GM12891 (cell line): ENCODE data around the gene SMIM27.

Source experiments
- DNase-seq: peaks from one replicate; pipeline ENCODE4 v3.0.0; 2011; ENCODE audit warnings: low spot score; ENCODE audit not compliant: insufficient read length
- FAIRE-seq: peaks from 2 replicates; lab custom pipeline; 2011; peaks lifted over from hg19 to GRCh38; lab: Jason Lieb, UNC
- PAX5 ChIP-seq: IDR thresholded peaks from 2 replicates; pipeline ENCODE4 v1.6.1; 2011; ENCODE audit warnings: low read length, moderate library complexity, mild to moderate bottlenecking; ENCODE audit not compliant: insufficient read depth, severe bottlenecking
- POLR2A ChIP-seq: IDR thresholded peaks from 2 replicates; pipeline ENCODE4 v1.6.1; 2011; ENCODE audit warnings: low read depth, low read length, control low read depth
- POLR2AphosphoS5 ChIP-seq: IDR thresholded peaks from 2 replicates; pipeline ENCODE4 v1.6.1; 2011; ENCODE audit warnings: low read depth, low read length, control low read depth
- POU2F2 ChIP-seq: IDR thresholded peaks from 2 replicates; pipeline ENCODE4 v1.6.1; 2011; ENCODE audit warnings: low read depth, mild to moderate bottlenecking, control low read depth, low read length, moderate library complexity
- SPI1 ChIP-seq: IDR thresholded peaks from 2 replicates; pipeline ENCODE4 v1.6.1; 2011; ENCODE audit warnings: low read depth, low read length, control low read depth
- TAF1 ChIP-seq: IDR thresholded peaks from 2 replicates; pipeline ENCODE4 v1.6.1; 2011; ENCODE audit warnings: low read depth, low read length, control low read depth

SMIM27 gene

GRCh38 chr9:32573821-32574220 lies 21.7 kb downstream of the SMIM27 start:
- DNase-seq: no peak
- FAIRE-seq: no peak
- TF ChIP-seq PAX5 (no peak), POLR2AphosphoS5 (no peak), POU2F2 (no peak), SPI1 (no peak), POLR2A (no peak), TAF1 (no peak)

GRCh38 chr9:32574858-32575257 lies 22.7 kb downstream of the SMIM27 start:
- TF ChIP-seq SPI1: no peak
- no peak for TF ChIP-seq TAF1
- FAIRE-seq (no peak), DNase-seq (no peak)

DNA sequence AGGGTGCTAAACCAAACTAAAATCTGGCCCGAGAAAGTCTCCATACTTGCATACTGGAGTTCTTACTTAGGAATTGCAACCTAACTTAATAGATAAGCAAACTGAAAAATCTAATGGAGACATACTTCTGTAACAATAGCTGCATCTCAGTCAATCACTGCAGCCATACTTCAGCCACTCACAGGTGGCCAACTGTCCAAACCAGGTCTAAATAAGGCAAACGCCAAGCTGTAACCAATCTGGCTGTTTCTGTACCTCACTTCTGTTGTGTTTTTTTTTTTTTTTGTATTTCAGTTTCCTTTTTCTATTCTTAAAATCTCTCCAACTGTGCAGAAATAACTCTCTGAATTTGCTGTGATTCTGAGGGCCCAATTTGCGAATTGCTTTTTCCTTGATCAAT lies 25.2 kb downstream of the SMIM27 start:
- TF ChIP-seq POU2F2: no peak
- TF ChIP-seq SPI1: no peak
- no peak for TF ChIP-seq POLR2AphosphoS5
- TF ChIP-seq POLR2A: no peak
- TF ChIP-seq TAF1: no peak
- no peak for TF ChIP-seq PAX5
- DNase-seq (no peak), FAIRE-seq (no peak)

GRCh38 chr9:32578976-32579375 lies 26.8 kb downstream of the SMIM27 start:
- no peak for DNase-seq

GRCh38 chr9:32579706-32580331 lies 27.7 kb downstream of the SMIM27 start:
- no peak for TF ChIP-seq PAX5
- no peak for TF ChIP-seq POU2F2
- no peak for TF ChIP-seq SPI1
- no peak for TF ChIP-seq TAF1
- no peak for TF ChIP-seq POLR2AphosphoS5
- no peak for TF ChIP-seq POLR2A
- DNase-seq (no peak), FAIRE-seq (peak; percentile 13)

More at GRCh38 chr9:32578976-32579375, 26.8 kb downstream of the SMIM27 start:
- TF ChIP-seq SPI1: no peak
- no peak for TF ChIP-seq POU2F2
- FAIRE-seq: no peak

GRCh38 chr9:32580631-32581300 lies 28.6 kb downstream of the SMIM27 start:
- DNase-seq (no peak), FAIRE-seq (no peak)
- no peak for TF ChIP-seq PAX5
- TF ChIP-seq TAF1: no peak
- TF ChIP-seq POU2F2: no peak
- TF ChIP-seq POLR2A: no peak
- no peak for TF ChIP-seq SPI1
- TF ChIP-seq POLR2AphosphoS5: no peak

DNA sequence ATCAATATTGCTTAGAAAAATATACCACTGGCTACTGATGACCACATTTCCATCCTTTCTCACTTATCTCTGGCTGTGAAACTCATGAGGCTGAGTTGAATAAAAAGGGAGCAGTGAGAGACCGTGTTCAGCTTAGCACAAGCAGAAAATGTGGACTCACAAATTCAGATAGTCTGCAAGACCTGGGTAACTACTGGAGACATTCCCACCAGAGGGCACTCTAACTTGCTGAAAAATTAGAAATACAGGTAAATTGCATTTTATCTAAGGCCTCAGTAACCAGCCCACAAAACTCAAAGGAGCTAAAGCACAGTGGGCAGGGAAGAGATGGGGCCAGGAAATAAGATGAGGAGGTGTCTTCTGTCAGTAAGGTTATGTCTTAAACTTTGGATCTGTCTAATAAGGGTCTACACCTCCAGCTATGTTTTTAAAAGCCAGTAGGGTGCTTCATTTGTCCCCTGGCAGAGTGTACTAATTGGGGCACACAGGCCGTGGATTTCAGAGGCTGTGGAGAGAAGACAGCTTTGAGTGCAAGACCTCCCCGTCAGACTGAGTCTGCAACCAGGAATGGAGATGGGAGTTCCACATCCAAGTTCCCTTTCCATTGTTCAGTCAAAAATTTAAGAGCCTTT lies 29.5 kb downstream of the SMIM27 start:
- no peak for TF ChIP-seq POLR2AphosphoS5
- no peak for TF ChIP-seq POLR2A
- no peak for TF ChIP-seq PAX5
- TF ChIP-seq POU2F2: no peak
- TF ChIP-seq TAF1: no peak
- no peak for TF ChIP-seq SPI1
- DNase-seq: no peak
- peak; percentile 81 for FAIRE-seq

DNA sequence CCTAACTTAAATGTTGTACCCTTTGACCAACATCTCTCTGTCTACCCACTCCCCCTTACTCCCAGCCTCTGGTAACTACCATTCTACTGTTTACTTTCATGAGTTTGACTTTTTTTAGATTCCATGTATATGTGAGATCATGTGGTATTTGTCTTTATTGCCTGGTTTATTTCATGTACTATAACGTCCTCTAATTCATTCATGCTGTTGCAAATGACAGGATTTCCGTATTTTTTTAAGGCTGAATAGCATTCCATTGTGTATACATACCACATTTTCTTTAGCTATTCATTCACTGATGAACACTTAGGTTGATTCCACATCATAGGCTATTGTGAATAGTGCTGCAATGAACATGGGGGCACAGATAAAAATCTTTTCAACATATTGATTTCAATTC lies 32.7 kb downstream of the SMIM27 start:
- no peak for FAIRE-seq
- no peak for DNase-seq
- TF ChIP-seq POLR2AphosphoS5: no peak
- TF ChIP-seq SPI1: no peak
- TF ChIP-seq POLR2A: no peak
- TF ChIP-seq PAX5: no peak
- TF ChIP-seq POU2F2: no peak
- TF ChIP-seq TAF1: no peak

- DNase-seq (no peak), FAIRE-seq (peak; percentile 28)
- TF ChIP-seq POLR2AphosphoS5 (no peak), TAF1 (no peak), POLR2A (no peak), SPI1 (no peak), PAX5 (no peak), POU2F2 (no peak)
These were observed 35.8 kb downstream of the SMIM27 start for GRCh38 chr9:32587901-32588300.

GRCh38 chr9:32589083-32589723 lies 37.1 kb downstream of the SMIM27 start:
- no peak for DNase-seq
- TF ChIP-seq POLR2AphosphoS5 (no peak), POU2F2 (no peak), TAF1 (no peak), PAX5 (no peak), SPI1 (no peak), POLR2A (no peak)
- FAIRE-seq: peak; percentile 78
